D721Med (cell line): ENCODE data around the gene MMEL1.

ENCODE experiments used
- DNase-seq: peaks from one replicate; pipeline ENCODE4 v3.0.0; 2011; ENCODE audit warnings: low spot score; ENCODE audit not compliant: insufficient read length
- FAIRE-seq: peaks from 2 replicates; lab custom pipeline; 2011; peaks lifted over from hg19 to GRCh38; lab: Jason Lieb, UNC
- TF ChIP-seq, protein P1 (sequence below): IDR thresholded peaks from 2 replicates; pipeline ENCODE4 v1.5.1; 2012; ENCODE audit warnings: mild to moderate bottlenecking, control low read depth; ENCODE audit not compliant: insufficient read depth; ENCODE audit errors: missing control alignments

Gene MMEL1

DNA sequence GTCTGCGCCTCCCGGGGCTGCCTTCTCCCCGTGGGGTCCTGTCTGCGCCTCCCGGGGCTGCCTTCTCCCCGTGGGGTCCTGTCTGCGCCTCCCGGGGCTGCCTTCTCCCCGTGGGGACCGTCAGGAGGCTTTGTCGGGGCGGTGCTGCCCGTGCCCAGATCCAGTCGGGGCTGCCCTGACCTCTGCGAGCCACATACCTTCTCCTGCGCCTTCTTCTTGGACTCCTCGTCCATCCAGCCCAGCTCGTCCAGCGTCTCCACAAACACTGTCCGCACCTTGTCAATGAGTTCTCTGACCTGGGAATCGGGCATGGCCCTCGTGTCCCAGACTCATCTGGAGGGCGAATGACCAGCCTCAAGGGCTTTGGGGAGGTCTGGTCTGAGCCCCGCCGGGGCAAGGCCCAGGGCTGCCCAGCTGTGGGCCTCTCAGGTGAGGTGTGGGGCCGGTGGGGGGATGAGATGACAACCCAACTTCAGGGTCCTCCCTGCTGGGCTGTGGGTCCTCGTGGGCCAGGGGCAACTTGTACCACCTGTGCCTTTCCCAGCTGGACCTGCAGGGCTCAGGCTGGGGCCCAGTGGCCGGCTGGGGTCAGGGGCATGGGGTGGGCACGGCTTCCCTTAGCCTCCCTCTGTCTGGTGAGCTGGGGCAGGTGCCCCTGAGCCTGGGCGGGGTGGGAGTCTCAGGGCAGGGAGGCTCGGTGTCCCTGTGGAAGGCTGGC lies 36.8 kb downstream of the MMEL1 start:
- TF ChIP-seq, protein P1, sequence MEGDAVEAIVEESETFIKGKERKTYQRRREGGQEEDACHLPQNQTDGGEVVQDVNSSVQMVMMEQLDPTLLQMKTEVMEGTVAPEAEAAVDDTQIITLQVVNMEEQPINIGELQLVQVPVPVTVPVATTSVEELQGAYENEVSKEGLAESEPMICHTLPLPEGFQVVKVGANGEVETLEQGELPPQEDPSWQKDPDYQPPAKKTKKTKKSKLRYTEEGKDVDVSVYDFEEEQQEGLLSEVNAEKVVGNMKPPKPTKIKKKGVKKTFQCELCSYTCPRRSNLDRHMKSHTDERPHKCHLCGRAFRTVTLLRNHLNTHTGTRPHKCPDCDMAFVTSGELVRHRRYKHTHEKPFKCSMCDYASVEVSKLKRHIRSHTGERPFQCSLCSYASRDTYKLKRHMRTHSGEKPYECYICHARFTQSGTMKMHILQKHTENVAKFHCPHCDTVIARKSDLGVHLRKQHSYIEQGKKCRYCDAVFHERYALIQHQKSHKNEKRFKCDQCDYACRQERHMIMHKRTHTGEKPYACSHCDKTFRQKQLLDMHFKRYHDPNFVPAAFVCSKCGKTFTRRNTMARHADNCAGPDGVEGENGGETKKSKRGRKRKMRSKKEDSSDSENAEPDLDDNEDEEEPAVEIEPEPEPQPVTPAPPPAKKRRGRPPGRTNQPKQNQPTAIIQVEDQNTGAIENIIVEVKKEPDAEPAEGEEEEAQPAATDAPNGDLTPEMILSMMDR, result no peak
- DNase-seq, result no peak
- FAIRE-seq, result no peak

GRCh38 chr1:2595261-2595811 lies 37.5 kb downstream of the MMEL1 start:
- no peak for DNase-seq
- FAIRE-seq, result no peak
- TF ChIP-seq, protein P1, result no peak

DNA sequence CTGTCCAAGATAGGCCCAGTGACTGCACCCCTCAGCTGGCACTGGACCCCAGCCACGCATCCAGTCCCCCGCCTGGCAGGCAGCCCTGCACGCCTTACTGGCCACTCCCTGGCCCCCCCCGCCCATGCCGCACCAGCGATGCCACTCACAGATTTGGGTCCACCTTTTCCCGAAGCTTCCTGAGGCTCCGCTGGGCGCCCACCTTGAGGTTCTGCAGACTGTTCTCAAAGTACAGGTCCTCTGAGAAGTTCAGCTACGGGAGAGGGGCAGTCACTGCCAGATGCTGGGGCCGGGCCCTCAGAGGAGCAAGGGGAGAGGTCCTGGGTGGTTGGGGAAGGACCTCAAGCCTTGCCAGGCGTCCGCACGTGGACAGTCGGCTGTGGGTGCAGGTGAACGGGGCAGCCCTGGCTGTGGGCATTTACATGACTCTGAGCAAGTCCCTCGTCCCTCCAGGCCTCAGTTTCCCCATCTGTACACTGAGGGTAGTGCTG lies 38.1 kb downstream of the MMEL1 start:
- DNase-seq, result no peak
- TF ChIP-seq, protein P1, result no peak
- no peak for FAIRE-seq

- FAIRE-seq (no peak), DNase-seq (no peak)
- TF ChIP-seq, protein P1, result no peak
These were observed 38.7 kb downstream of the MMEL1 start for GRCh38 chr1:2594001-2594640.

- FAIRE-seq, result no peak
- DNase-seq, result no peak
- TF ChIP-seq, protein P1, result no peak
These were observed 39.5 kb downstream of the MMEL1 start for GRCh38 chr1:2593251-2593878.

DNA sequence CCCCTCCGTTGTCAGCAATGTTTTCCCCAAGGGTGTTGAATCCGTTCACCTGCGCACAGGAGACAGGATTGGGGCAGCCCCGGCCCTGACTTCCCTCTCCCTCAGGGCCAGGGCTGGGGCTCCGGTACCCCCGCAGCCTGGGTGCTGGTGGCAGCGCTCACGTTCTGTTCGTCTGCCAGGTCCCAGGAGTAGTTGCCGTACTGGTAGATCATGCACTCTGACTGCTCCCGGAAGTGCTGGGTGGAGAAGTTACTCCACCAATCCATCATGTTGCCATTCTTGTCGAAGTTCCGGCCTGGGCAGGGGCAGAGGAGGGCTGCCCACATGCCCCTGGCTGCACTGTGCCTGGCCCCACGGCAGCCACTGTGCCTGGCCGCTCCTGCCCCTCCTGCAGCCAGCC lies 40.1 kb downstream of the MMEL1 start:
- no peak for DNase-seq
- TF ChIP-seq, protein P1, result no peak
- FAIRE-seq, result no peak
